Right renal pelvis (tissue), 4 donors: ENCODE data around the gene PTBP3. TPM values are rescaled to one million over a fixed set of nuclear protein-coding genes. Genes with fewer than 3 reads are reported as not detected.
"Not testable (repeated sequence)": the region's sequence is repeated elsewhere in the genome, so short reads cannot be mapped to it uniquely, and the experiment has no call there.

ENCODE experiments used
- DNase-seq, 4 donors: peaks; one replicate each; pipeline ENCODE4 v3.0.0-alpha.2; 2013; ENCODE audit warnings: low read depth in 4 of 4, low spot score in 3 of 4, missing footprints in 1 of 4
- polyA plus RNA-seq, 4 donors: library from polyadenylated mRNA; unstranded; fragments of 120-200 nt; gene quantifications; one replicate each; pipeline ENCODE4 v1.2.1, GENCODE V29; 2013; ENCODE audit not compliant: insufficient read length in 4 of 4

PTBP3 gene
- polyA plus RNA-seq, 4 donors, result 86.5 to 119 (median 102) TPM

- no peak for DNase-seq
These were observed 108.8 kb downstream of the PTBP3 start for GRCh38 chr9:112224401-112225289.

GRCh38 chr9:112218908-112219307 is 114.5 kb downstream of the PTBP3 start:
- no peak for DNase-seq

- no peak for DNase-seq
These were observed 120.5 kb downstream of the PTBP3 start for GRCh38 chr9:112212926-112213325.

- no peak for DNase-seq
These were observed 126.0 kb downstream of the PTBP3 start for GRCh38 chr9:112207451-112207850.

GRCh38 chr9:112203536-112203935 is 129.9 kb downstream of the PTBP3 start:
- DNase-seq, result no peak

GRCh38 chr9:112200711-112201110 is 132.7 kb downstream of the PTBP3 start:
- no peak for DNase-seq

GRCh38 chr9:112198646-112199045 is 134.8 kb downstream of the PTBP3 start:
- no peak for DNase-seq

- no peak for DNase-seq
These were observed 138.4 kb downstream of the PTBP3 start for GRCh38 chr9:112194969-112195431.

- DNase-seq, result no peak
These were observed 139.7 kb downstream of the PTBP3 start for GRCh38 chr9:112193572-112194288.

- DNase-seq, result not testable (repeated sequence)
These were observed 143.1 kb downstream of the PTBP3 start for GRCh38 chr9:112190320-112190719.

- DNase-seq, result no peak
These were observed 144.5 kb downstream of the PTBP3 start for GRCh38 chr9:112188884-112189283.

GRCh38 chr9:112187404-112187803 is 146.0 kb downstream of the PTBP3 start:
- no peak for DNase-seq

GRCh38 chr9:112186695-112187094 is 146.7 kb downstream of the PTBP3 start:
- no peak for DNase-seq

GRCh38 chr9:112184946-112185345 is 148.5 kb downstream of the PTBP3 start:
- DNase-seq, result no peak

- DNase-seq, result no peak
These were observed 149.2 kb downstream of the PTBP3 start for GRCh38 chr9:112184221-112184620.

- DNase-seq, result no peak
These were observed 153.0 kb downstream of the PTBP3 start for GRCh38 chr9:112180387-112180881.

GRCh38 chr9:112179816-112180215 is 153.6 kb downstream of the PTBP3 start:
- DNase-seq, result no peak

GRCh38 chr9:112176524-112176923 is 156.9 kb downstream of the PTBP3 start:
- no peak for DNase-seq

GRCh38 chr9:112175796-112176315 is 157.6 kb downstream of the PTBP3 start:
- no peak for DNase-seq

- DNase-seq, result no peak
These were observed 158.2 kb downstream of the PTBP3 start, which contains the start of gene SUSD1 for GRCh38 chr9:112174965-112175795. TSS of gene SUSD1 (minus strand) at chr9:112175297. CDS start at chr9:112175235, 62 bp downstream.
